Muscle of back (tissue), 11 donors: ENCODE results near the gene TPST1. TPM values are rescaled to one million over a fixed set of nuclear protein-coding genes. Genes with fewer than 3 reads are reported as not detected.
"Not testable (repeated sequence)": the region's sequence is repeated elsewhere in the genome, so short reads cannot be mapped to it uniquely, and the experiment has no call there.

Experiments used
- DNase-seq, 3 donors: peaks; one replicate each; pipeline versions ENCODE4 v3.0.0 to v3.0.0-alpha.2; 2013
- polyA plus RNA-seq, 10 donors: library from polyadenylated mRNA; unstranded; fragments of 120-200 nt; gene quantifications; one replicate each; pipeline ENCODE4 v1.2.1, GENCODE V29; 2013; ENCODE audit not compliant: insufficient read length in 10 of 10

The TPST1 gene
- polyA plus RNA-seq, 10 donors: 12.8 to 22.2 (median 15.7) TPM

DNA sequence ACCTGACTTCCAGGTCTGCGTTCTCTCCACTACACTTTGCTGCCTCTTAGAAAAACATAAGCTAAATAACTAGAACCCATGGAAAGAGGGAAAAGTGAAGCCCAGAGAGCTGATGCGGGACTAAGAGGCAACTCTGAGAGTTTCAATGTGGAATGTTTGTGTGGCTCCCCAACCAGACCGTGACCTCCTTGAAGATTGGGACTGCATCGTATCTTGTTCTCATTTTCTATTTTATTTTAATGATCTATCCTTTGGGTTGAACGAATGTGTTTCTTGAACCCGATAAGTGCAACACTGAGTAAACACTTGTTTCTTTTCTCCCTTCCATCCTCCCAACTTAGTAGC, 77.4 kb downstream of the TPST1 start:
- DNase-seq: no peak

DNA sequence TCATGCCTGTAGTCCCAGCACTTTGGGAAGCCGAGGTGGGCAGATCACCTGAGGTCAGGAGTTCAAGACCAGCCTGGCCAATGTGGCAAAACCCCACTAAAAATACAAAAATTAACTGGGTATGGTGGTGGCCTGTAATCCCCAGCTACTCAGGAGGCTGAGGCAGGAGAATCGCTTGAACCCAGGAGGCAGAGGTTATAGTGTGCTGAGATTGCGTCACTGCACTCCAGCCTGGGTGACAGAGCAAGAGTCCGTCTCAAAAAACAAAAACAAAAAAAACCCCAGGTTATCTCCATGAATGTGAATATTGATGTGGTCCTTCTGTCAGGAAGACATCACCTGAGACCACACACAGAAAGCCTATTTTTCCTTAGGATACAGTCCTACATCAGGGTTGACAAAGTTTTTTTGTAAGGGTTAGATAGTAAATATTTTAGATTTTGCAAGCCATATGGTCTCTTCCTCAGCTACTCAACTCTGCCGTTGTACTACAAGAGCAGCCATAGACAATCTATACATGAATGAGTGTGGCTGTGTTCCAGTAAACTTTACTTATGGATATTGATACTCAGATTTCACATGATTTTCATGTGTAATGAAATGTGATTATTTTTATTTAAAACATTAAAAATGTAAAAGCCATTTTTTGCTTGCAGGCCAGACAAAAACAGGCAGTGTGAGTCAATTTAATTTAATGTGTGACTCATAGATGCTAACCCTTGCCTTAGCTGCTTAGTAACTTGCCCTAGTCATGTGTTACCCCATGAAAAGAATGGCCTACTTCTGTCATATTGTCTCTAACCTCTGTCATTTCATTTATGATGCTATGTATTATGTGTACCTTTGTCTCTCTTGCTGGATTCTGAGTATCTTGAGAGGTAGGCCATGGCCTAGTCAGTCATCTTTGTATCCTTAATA, 78.1 kb downstream of the TPST1 start:
- peak in 1 of 3 donors; percentile 50 for DNase-seq

DNA sequence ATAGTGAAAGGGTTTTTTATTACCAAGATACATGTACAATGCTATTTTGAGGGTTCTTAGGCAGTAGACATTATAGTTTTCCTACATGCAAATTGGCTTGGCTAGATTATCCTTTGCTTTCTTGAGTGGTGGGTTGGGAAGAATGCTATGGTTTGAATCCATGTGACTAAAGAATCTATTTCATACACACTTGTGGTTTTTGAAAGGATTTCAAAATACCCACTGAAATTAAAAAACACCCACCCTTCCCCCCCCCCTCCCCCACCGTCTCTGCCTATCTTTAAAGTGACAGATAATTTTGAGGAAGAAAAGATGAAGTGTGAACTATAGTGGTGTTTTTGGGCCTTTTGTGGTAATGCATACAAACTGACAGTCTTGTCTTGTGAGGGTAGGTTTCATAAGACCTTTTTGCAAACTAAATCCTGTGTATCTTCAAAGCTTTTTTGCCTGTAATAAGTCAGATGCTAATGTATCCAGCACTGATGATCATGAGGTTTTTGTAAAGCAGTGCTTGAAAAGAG, 90.9 kb downstream of the TPST1 start:
- peak in 1 of 3 donors; percentile 42 for DNase-seq

DNA sequence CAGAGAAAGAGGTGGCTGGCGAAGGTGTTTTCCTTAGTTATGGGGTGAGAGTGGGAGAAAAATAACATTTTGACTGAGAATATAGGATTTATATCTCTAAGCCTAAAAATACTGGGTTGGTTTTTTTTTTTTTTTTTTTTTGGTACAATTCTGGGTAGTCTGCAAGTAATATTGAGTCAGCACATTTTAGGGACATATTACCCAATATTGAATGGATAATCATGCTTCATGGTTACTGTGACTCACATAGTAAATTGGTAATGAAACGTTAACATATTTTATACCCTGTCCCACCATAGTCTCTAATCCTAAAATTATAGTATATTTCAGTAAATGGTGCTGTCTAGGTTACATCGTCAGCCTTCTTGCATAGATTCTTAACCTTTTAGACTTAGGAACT, 91.4 kb downstream of the TPST1 start:
- no peak for DNase-seq

DNA sequence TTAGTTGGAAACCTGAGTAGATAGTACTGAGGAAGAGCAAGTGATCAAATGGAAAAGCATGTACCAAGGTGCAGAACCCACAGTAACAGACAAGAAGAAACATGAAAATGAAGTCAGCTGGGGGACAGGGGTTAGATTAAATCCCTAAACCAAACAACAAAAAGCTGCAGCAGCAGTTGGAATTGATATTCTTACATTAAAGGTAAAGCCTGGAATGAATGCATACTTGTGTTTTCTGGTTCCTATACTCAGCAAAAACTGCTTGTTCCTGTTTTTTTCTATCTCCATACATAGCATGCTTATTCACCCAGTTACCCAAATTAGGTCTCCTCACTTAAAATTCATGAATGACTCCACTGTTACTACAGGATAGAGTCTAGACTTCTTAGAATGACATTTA, 92.4 kb downstream of the TPST1 start:
- DNase-seq: no peak

DNA sequence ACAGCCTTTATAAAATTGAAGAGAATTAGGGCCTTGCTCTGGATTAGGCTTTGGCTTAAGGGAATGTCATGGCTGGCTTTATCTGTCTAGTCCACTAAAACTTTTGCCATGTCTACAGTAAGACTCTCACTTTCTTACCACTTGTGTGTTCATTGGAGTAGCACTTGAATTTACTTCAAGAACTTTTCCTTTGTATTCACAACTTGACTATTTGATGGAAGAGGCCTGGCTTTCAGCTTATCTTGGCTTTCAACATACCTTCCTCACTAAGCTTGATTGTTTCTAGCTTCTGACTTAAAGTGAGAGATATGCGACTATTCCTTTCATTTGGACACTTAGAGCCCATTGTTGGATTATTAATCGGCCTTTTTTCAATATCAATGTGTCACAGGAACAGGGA, 96.1 kb downstream of the TPST1 start:
- no peak for DNase-seq

DNA sequence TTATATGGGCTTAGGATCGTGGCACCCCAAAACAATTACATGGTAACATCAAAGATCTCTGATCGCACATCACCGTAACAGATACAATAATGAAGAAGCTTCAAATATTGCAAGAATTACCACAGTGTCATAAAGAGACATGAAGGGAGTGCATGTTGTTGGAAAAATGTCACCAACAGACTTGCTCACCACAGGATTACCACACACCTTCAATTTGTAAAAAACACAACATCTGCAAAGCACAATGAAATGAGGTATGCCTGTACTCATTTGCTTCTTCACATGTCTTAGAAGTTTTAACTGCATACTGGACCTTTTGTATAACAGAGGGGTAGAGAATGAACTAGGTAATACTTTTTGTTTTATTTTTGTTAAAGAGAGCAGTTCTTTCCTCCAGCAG, 96.6 kb downstream of the TPST1 start:
- no peak for DNase-seq

DNA sequence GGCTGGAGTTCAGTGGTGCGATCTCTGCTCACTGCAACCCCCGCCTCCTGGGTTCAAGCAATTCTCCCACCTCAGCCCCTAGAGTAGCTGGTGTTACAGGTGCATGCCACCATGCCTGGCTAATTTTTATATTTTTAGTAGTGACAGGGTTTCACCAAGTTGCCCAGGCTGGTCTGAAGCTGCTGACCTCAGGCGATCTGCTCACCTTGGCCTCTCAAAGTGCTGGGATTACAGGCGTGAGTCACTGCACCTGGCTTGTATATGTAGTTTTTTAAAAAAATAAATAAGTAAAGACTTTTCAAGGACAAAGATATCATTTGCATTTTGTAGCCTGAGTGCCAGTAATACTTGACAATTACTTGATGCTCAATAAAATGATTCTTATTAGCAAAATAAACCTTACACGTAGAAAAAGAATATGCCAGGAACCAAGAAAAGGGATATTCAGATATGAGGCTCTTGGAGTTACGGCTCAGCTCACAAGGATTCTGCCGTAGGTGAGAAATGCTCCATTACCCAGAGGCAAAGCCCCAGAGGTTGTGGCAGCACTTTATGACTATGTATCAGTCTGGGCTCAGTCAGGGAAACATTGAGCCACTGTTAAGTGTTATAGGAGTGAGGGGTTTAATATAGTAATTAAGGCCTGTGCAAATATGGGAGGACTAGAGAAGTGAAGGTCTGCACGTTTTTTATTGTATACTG, 98.5 kb downstream of the TPST1 start:
- no peak for DNase-seq

DNA sequence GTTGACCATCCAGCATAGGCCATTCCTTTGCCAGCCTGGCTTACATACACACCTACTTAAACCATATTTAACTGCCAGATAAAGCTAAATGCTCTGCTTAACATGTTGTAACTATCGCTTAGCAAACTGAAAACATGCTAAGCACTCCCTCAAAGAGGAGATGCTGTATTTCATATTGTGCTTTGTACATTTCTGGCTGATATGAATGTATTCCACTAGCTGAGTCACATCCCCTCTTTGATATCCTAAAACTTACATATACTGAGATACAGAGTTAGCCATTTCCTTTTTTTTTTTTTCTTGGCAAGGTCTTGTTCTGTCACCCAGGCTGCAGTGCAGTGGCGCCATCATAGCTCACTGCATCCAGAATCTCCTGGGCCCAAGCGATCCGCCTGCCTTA, 99.4 kb downstream of the TPST1 start:
- no peak for DNase-seq

DNA sequence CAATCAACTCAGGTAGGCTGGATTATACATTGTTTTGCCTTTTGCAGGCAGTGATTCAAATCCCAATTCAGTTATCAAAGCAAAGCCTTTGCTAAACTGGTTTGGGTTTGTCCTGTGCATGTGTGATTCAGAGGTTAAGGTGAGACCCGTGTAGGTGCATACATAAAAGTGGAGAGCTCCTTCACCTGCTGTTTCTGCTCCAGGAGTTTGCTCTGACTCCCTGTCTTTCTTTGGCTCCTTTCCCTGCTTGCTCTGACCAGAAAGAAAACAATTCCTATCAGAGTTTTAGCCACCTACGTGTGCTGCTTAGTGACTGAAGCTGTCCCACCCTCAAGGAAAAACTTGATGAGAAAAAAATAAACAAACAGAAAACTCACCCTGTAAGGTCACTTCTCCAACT, 101.1 kb downstream of the TPST1 start:
- no peak for DNase-seq

DNA sequence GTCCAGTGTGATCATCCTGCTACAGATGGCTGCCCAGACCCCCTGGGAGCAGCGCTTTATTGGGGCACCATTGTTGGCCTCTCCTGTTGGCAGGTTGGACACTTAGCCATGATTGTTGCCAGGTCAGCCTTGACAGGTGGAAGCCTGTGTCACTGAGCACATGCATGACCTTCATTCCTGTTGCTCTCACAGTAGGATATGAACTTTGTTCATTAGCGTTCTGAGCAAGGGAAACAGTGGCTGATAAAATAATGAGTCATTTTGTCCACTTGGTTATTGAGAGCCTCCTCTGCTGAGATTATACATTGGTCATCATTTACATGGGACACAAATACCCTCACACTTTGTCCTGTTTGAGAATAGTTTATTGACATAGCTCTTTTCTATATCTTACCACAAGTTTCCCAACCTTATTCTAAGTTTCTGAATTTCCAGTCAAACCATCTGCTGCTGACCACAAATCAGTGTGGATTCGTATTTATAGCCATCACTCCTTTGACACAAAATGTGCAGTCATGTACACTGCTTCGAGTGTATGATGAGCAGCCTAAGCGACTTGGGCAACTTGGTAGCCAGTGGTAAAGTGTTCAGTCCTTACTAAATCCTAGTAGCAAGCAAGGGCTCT, 102.6 kb downstream of the TPST1 start:
- no peak for DNase-seq

DNA sequence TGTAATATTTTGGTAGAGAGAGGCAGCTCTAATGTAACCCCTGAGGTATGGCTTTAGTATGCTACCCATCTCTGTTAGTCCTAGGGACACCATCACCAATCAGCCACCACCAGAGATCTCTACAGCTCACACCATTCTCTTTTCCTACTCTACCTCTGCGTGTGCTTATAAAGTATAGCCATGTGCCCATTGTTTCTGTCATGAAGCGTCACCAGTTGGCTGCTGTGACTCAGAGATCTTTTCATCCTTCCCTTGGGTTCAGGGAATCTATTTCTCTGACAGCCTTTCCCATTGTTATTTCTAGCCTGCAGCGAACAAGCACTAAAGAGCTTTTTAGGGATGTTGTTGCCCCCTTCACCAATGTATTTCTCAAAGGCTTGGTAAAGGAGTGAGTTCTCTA, 103.3 kb downstream of the TPST1 start:
- DNase-seq: no peak

DNA sequence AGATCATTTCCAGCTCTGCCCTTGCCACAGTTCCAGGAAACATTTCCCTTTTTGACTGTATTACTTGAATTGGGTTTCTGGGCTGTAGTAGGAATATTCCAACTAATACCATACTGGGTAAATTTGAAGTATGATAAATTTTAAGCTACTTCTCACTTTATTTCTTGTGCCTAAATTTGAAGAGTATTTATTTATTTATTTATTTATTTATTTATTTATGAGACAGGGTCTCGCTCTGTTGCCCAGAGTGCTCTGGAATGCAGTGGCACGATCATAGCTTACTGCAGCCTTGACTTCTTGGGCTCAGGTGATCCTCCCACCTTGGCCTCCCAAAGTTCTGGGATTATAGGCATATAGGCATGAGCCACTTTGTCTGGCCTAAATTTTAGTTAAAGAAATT, 105.5 kb downstream of the TPST1 start:
- DNase-seq: no peak

DNA sequence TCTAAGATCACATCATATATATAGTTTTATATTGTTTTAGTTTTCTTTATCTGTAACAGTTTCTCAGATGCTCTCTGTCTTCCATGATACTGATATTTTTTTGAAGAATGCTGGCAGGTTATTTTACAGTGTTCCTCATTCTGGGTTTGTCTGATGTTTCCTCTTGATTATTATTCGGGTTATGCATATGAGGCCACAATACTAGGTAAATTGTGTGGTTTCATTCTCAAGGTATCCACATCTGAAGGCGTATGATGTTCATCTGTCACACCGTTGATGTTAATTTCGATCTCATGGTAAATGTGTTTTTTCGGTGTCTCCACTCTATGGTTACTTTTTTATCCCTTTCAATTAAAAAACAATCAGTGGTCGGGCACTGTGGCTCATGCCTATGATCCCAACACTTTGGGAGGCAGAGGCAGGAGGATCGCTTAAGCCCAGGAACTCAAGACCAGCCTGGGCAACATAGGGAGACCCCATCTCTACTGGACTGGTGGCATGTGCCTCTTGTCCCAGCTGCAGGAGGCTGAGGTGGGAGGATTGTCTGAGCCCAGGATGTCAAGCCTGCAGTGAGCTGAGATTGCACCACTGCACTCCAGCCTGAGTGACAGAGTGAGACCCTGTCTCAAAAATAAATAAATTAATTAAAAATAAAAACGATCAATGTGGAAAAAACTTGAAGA, 108.9 kb downstream of the TPST1 start:
- DNase-seq: no peak

DNA sequence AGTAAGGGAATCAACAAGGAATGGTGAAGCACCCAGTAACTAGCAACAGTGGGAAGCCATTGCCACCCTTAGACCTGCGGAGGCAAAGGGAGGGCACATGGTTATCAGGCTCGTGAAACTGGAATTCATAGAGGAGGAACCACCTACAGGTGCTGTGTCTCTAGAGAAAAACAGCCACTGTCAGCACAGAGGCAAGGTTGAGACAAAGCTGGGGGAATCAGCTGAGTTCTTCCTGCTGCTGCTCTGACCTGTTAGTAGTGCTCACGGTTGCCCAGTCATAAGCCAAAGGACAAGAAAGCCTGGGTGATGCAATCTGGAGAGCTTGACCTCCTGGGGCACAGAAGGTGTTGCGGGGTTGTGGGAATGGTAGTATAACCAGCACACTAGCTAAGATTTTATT, 110.1 kb downstream of the TPST1 start:
- no peak for DNase-seq

DNA sequence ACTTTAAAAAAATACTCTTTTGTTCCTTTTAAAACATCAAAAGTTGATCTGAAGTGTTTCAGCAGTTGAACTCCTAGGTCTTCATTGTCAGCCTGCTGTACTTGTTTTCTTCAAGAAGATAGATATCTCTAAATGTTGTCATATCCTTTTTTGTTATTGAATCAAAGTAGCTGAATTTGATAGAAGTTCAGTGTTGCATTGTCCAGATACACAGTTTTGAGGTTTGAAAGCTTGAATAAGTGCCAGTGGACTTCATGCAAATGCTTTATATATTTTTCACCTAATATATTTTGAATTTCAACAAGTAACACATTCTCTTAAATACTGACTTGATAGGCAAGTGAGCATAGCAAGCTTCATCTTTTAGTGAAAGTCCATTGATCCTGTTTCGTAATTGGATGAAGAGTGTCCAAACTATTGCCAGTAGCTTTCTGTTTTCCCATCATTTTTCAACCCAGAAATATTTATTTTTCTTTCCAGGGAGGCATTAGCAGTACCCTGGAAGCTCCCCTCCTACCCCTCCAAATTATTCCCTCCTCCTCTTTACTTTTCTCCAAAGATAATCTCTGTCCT, 114.4 kb downstream of the TPST1 start:
- no peak for DNase-seq

DNA sequence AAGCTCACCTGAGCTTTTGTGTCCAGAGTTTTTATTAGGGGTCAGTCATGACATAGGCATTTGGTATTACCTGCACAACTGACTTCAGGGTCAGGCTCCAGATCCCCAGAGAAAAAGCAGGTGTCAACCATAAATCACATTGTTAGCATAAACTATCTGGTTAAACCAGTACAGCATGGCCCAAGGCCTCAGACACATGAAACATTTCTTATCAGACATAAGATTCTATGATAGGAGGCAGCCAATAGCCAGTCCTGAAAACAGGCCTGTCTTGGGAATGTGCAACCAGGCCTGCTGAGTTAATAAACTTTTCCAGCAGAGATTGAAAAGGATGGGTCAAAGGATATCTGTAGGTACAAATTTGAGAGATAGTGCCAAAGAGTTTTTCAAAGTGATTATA, 116.1 kb downstream of the TPST1 start:
- no peak for DNase-seq

DNA sequence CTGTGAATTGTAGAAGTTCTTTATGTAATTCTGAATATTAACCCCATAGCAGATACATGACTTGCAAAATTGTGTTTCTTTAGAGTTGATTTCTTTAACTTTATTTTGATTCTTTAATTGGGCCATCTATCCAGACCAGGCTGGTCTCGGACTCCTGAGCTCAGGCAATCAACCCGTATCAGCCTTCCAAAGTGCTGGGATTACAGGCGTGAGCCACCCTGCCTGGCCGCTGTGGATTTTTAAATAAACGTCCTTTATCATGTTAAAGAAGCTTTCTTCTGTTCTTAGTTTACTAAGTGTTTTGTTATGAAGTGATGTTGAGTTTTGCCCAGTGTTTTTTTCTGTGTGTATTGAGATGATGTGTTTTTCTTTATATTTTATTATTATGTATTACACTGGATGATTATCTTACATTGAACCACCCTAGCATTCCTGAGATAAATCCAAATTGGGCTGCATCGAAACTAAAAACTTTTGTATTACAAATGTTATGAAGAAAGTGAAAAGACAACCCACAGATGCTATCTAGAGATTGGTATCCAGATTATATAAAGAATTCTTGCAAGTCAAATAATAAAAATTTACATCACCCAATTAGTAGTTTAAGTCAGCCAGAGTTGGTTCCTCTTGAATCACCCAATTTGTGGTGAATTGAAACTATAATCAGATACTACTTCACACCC, 118.1 kb downstream of the TPST1 start:
- no peak for DNase-seq

DNA sequence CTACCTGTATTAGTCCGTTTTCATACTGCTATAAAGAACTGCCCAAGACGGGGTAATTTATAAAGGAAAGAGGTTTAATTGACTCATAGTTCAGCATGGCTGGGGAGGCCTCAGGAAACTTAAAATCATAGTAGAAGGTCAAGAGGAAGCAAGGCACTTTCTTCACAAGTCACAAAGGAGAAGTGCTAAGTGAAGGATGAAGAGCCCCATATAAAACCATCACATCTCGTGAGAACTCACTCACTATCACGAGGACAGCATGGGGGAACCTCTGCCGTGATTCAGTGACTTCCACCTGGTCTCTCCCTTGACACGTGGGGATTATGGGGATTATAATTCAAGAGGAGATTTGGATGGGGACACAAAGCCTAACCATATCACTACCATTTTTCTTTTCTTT, 119.9 kb downstream of the TPST1 start:
- not testable (repeated sequence) for DNase-seq

DNA sequence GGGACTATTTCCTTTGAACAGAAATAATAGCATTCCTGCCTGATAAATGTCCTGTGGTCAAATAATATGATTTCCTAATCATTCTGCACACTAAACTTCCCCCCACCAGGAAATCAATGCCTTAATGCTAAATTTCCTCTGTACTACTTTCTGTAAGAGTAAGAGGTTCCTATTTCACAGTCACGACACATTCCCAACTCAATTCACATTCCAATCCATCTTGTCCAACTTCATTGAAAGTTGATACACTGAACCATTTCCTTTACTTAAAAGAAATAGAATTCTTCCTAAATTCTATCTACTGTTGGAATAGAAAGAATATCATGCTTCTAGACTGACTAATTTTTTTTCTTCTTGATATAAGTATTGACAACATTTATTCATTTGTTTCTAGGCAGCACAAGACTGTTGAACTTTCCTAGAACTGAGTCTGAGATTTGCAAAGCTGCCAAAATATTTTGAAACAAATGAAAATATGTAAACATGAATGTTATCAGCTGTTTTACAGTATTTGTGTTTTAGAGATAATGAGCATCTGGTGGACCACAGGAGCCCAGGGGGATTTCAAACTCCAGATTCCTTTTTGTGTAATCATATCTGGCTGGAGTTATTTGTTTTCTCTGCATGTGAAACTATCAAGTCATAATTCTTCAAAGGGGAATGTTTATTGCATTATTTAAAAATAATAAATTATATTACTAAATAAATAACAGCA, 121.5 kb downstream of the TPST1 start:
- DNase-seq: peak; percentile 58 to 75 (median 71)
